ENCODE measurements around the gene OLA1.

The OLA1 gene

DNA sequence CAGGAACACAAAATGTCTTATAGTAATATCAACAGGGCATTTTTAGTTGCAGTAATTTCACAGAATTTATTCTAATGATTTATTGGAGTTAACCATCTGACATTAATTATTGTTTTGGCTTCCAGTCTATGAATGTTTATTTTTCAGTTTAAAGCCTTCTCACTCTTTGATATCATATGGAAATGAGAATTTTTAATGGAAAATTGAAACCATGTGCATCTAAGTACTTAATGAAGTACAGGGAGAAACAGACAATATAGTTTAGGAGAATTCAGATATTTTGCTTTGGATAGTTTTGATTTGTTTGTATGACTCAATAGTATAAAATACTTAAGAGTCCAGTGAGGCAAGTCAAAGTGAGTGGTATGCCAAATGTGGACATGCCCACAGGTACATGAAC is 126.1 kb downstream of the OLA1 start:
- in situ Hi-C loops (cut with HindIII; ENCODE audit: low sequenced_read_pairs): no loop called here

DNA sequence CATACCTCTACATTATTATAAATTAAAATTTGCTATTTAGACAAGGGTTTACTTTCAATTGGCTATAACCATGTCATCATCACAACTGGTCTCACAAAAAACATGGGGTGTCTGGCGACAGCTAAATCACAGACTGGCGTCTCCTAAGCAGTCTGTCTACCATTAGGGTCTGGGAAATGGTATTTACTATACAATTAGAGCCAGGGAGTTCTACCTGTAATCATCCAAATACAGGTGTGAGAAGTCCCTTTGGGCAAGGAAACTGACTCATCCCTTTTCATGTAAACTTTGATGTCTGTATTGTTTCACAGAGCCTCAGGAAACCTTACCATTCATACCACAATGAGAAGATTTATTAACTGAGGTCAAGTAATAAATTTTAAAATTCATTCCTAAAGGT is 126.7 kb downstream of the OLA1 start:
- in situ Hi-C loops (cut with HindIII; ENCODE audit: low sequenced_read_pairs): no loop called here

- in situ Hi-C loops (cut with HindIII; ENCODE audit: low sequenced_read_pairs): no loop called here
Observed at GRCh38 chr2:174121175-174121574, 127.2 kb downstream of the OLA1 start.

DNA sequence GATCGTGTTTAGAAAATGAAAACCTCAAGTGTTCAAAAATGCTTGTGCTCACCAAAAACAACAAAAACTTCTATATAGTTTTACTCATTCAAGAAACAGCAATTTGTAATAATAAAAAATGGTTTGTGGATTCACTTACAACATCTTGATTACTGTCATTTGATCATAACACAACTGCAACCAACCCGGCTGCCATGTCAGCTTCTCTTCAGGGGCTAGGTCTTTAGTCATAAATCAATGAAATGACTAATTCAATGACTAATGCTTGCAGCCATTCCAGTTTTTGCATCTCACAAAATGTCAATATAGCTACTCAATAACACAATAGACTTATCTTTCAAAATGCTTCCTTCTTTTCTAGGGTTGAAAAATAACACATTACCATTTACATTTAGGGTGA is 128.0 kb downstream of the OLA1 start:
- in situ Hi-C loops (cut with HindIII; ENCODE audit: low sequenced_read_pairs): no loop called here

- in situ Hi-C loops (cut with HindIII; ENCODE audit: low sequenced_read_pairs): no loop called here
Observed at GRCh38 chr2:174117951-174118930, 130.1 kb downstream of the OLA1 start.

DNA sequence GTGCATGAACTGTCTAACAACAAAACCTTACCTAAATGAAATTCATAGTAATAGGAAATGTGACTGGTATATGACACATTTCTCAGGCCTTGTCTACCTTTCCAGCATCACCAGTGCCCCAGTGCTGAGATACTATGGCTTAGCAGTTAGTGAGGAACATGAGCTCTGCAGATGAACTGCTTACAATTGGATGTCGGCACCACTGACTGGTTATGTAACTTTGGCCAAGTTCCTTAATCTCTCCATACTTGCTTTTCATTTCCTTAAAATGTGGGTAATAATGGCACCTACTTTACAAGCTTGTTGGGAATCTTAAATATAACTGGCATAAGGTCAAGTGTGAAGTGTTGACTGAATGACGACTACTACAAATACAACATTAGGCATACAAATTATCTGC is 136.3 kb downstream of the OLA1 start:
- in situ Hi-C loops (cut with HindIII; ENCODE audit: low sequenced_read_pairs): no loop called here

DNA sequence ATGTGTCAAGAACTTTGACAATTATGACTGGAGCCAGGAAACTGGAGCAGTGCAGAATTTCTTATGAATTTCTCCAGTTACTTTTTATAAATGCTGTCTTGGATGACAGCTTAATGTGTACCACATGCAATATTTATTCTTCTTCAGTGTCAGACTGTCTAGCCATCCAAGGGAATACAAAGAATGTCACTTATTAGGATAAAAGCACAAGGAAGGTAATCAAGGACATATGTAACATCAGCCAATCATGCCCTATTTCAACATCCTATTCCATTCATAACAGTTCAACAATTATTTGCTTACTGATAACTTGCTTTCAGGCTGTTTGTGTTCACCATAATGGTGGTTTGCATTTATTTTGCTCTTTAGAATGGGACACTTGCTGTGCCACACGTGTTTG is 139.8 kb downstream of the OLA1 start:
- in situ Hi-C loops (cut with HindIII; ENCODE audit: low sequenced_read_pairs): no loop called here

GRCh38 chr2:174106736-174107135 is 141.6 kb downstream of the OLA1 start:
- in situ Hi-C loops (cut with HindIII; ENCODE audit: low sequenced_read_pairs): no loop called here

- in situ Hi-C loops (cut with HindIII; ENCODE audit: low sequenced_read_pairs): no loop called here
Observed at GRCh38 chr2:174094542-174094941, 153.8 kb downstream of the OLA1 start.

DNA sequence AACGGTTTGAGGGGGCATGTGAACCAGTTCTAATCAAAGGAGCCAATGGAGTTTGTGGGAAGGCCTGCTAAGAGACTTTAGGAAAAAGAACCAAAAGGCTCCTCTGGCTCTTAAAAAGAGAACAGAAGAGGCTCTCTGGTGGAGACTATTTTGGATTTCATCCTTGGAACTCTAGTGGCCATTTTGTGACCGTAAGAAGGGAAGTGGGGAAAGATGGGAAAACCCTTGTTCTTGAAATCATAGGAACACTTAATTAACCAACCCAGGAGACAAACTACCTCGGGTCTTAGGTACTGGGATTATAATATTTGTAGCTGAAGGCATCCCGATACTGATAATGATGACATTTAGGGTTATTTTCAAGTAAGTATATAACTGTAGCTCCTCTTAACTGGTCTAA is 157.9 kb downstream of the OLA1 start:
- in situ Hi-C loops (cut with HindIII; ENCODE audit: low sequenced_read_pairs): no loop called here

DNA sequence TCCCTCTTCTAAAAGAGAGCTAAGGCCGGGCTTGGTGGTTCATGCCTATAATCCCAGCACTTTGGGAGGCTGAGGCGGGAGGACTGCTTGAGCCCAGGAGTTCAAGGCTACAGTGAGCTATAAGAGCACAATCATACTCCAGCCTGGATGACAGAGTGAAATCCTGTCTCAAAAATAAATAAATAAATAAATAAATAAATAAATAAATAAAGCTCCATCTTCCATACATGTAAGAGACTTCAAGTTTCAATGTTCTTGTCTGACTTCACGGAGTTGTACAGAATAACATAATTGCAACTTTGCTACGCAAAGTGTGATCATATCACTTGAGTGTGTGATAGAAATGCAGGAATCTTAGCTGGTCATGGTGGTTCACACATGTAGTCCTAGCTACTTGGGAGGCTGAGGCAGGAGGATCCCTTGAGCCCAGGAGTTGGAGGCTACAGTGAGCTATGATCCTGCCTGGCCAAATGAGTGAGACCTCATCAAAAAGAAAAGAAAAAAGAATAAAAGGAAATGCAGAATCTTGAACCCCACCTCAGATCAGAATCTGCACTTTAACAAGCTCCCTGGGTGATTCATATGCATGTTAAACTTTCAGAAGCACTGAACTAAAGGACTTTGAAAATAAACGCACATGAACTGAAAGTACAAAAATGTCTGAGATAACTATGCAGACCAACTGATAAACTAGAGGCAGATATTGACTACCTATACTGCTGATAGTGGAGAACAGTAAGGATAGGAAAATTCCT is 159.4 kb downstream of the OLA1 start:
- in situ Hi-C loops (cut with HindIII; ENCODE audit: low sequenced_read_pairs): no loop called here

DNA sequence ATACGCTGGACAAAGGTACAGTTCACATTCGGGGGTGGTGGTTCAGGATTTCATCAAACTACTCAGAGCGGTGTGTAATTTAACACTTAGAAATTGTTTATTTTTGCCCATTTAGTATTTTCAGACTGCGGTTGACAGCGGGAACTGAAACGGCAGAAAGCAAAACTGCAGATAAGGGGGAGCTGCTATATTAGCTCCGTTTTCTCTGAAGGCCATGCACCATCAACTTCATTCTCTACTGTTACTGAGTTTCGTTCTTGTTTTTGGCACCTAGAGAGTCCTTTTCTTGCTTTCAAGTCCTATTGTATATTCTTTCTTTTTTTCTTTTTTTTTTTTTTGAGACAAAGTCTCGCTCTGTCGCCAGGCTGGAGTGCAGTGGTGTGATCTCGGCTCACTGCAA is 161.6 kb downstream of the OLA1 start:
- in situ Hi-C loops (cut with HindIII; ENCODE audit: low sequenced_read_pairs): no loop called here

DNA sequence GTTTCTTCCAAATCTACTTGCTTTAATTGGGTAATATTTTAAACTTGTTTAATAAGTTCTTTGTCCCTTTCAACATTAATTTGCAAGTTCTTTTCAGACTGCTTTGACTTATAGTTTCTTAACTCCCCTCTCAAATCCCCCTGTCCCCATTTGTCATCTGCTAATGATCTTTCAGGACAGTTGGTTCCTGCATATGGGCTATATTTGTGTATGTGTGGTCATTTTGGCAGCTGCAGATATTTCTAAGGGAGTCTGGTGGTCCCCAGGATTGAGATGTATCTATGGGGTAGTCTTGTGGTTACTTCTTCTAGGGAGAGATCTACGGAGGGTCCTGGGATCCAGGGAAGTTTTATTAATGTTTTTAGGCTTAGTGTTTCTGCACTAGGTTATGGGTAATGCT is 162.6 kb downstream of the OLA1 start:
- in situ Hi-C loops (cut with HindIII; ENCODE audit: low sequenced_read_pairs): no loop called here

DNA sequence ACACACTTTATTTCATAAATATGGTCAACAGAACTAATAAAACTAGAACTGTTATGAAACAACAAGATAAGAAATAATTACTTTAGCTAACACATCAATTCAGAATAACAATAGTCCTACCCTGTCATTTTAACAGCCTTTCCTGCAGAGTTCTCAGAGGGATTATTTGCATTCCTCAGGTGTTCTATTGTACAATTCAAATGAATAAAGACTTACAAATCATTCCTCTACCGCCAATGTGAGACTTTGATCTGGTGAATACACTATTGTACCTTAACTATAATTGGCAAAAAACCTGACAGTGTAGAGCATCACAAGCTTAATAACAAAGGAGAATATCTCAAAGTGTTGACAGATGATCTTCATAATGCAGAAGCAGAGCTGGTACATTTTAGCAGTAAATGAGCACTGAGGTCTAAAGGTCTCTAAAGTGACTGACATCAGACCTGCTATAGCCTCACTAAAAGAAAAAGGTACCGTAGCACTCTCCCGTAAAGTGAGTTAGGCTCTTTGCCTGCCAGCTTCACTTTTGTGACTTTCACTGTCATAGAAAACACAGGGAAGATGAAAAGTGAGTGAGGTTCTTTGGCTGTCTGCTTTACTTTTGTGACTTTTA is 164.4 kb downstream of the OLA1 start:
- in situ Hi-C loops (cut with HindIII; ENCODE audit: low sequenced_read_pairs): loop anchor here (5.0 kb wide), 1 partner anchor 37 kb away; no protein-coding TSS in a partner anchor

DNA sequence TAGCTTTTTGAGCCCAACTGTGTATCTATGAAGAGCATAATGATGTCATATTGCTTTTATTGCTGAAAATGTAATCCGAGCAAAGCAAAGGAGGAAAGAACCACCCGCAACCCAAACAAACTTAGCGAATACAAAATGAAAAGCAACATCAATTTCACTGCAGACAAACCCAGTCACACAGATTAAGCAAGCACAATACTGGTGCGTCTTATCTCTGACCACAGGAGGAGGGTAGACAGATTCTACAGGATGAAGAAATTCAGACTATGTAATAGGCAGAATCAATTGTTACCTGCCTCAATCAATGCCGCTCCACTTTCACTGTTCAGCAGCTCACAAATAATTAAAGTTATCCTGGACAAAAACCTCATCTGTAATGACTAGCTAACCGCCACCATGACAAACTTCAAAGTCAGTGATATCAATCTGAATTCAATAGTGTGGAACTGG is 167.6 kb downstream of the OLA1 start:
- in situ Hi-C loops (cut with HindIII; ENCODE audit: low sequenced_read_pairs): loop anchor here (5.0 kb wide), 1 partner anchor 33 kb away; no protein-coding TSS in a partner anchor

DNA sequence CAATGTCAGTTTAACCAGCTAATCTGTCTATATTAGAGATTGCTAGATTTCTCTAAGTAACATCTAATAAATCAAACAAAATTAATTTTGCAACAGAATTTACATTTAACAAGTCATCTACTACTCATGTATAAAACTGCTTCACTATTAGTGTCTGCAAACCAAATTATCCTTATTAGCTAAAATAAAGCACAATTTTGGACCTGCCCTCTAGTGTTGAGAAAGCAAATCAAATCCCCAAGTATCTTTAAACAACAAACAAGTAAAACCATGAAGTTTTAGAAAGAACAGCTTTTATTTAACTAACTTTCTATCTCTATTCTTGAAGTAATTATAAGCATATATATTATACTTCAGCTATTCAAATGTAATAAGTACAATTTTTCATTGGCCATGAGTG is 170.1 kb downstream of the OLA1 start:
- in situ Hi-C loops (cut with HindIII; ENCODE audit: low sequenced_read_pairs): no loop called here

GRCh38 chr2:174076975-174077374 is 171.4 kb downstream of the OLA1 start:
- in situ Hi-C loops (cut with HindIII; ENCODE audit: low sequenced_read_pairs): no loop called here

DNA sequence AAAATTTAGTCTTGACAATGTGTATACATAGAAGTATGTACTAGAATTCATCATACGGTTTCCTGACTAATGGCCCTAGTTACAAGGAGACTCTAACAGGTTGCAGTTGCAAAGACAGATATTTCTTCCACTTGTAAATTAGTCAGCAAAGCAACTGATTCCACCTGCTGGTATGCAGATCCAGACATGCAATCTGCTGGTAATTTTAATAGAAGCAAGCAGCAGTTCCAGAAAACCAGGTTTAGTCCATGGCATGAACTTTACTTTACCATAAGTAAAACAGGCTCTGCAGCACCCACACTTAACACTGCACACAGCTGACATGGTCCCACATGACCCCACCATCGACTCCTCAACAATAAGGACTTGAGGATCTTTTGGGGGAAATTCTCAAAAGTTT is 172.3 kb downstream of the OLA1 start:
- in situ Hi-C loops (cut with HindIII; ENCODE audit: low sequenced_read_pairs): no loop called here

DNA sequence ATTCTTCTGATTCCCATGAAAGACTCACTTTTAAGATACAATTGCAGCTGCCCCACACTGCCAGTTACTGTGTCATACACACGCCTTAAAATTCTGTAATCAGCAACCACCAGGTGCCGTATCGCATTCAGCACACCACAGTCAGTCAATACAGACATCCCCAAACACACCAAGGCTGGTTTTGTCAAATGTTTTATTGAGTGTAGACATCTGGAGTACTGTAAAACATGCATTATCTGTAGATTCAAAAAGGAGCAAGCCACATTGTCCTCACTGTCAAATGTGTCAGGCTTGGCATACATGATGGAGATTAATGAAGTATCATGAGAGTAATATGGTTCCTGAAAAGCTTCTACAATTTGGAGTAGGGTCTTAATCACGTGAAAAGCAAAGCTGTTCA is 173.5 kb downstream of the OLA1 start:
- in situ Hi-C loops (cut with HindIII; ENCODE audit: low sequenced_read_pairs): no loop called here

- in situ Hi-C loops (cut with HindIII; ENCODE audit: low sequenced_read_pairs): no loop called here
Observed at GRCh38 chr2:174072857-174073256, 175.5 kb downstream of the OLA1 start.

GRCh38 chr2:174072069-174072468 is 176.3 kb downstream of the OLA1 start:
- in situ Hi-C loops (cut with HindIII; ENCODE audit: low sequenced_read_pairs): no loop called here

Measured in DLD1 (cell line).